GM18951 (cell line): ENCODE results near the gene ZNF622.

Experiments
- POLR2A ChIP-seq: IDR thresholded peaks from 4 replicates; pipeline ENCODE4 v1.6.1; 2011; ENCODE audit warnings: mild to moderate bottlenecking; ENCODE audit not compliant: insufficient read length, insufficient read depth; ENCODE audit errors: extremely low read depth
- in situ Hi-C: fragments of 300-500 bp; cut with MboI; formaldehyde crosslinking; loops from one replicate; pipeline ENCODE4 v1.12.0; 2022; ENCODE audit warnings: low sequenced_read_pairs, mixed read lengths, inconsistent platforms; ENCODE audit not compliant: unreplicated experiment

The ZNF622 gene

DNA sequence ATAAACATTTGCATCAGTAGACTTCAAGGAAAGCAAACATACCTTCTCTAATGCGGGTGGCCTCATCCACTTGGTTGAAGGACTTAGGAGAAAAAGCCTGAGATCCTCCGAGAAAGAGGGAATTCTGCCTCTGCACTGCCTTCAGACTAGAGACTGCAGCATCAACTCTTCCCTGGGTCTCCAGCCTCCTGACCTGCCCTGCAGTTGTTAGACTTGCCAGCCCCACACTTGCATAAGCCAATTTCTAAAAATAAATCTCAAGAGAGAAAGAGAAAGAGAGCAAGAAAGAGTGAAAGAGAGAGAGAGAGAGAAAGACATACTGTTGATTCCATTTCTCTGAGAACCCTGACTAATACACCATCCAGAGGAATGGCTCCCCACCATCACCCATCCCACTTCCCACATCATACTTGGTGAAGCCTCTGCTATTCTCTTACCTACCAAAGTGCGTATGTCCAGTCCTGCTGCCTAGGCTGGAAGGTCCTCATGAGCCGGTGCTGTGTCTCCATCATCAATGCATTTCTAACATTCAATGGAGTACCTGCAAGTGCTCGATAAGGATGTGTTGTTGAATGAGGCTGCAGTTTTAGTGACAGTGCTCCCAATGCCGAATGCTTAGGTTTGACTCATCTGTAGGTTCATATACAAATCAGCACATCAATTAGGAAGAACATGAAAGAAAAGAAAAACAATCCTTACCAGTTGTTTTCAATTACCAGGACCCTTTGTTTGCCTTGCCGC, 35.1 kb downstream of the ZNF622 start:
- TF ChIP-seq POLR2A: no peak
- in situ Hi-C loops: no loop called here

DNA sequence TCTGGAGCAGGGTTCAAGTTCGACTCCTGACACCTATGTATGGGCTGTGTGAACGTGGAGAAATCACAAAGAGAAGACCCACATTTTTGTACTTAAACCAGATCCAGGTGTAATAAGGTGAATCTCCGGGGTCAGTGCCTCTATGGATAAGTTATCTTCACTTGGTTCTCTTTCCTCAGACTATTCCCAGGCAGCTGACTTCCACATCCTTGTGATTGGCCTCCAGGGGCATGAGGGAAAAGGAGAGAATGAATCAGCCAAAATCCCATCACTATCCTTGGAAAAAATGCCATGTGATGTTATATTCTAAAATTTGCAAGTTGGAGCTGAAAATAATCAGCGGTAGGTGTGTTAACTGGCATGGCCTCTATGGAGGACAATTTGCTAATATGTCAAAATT, 37.2 kb downstream of the ZNF622 start:
- no peak for TF ChIP-seq POLR2A
- in situ Hi-C loops: no loop called here

DNA sequence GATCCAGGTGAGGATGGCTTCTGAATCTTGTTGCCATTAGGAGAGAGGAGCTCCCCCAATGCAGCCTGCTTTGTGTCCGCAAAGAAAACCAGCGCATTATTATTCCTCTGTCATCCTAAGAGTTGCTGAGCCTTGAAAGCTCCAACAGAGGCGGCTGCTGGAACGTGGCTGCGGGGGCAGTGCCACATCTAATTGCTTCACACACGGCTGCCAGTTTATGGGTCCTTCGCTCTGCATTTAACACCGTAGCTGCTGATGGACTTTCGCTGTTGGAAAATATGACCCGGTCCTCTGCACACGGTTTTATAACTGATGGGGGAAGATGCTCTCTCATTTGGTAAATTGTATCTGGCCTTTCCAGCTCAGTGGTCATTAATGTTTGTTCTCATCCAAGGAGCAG, 38.0 kb downstream of the ZNF622 start:
- TF ChIP-seq POLR2A: no peak
- in situ Hi-C loops: no loop called here

DNA sequence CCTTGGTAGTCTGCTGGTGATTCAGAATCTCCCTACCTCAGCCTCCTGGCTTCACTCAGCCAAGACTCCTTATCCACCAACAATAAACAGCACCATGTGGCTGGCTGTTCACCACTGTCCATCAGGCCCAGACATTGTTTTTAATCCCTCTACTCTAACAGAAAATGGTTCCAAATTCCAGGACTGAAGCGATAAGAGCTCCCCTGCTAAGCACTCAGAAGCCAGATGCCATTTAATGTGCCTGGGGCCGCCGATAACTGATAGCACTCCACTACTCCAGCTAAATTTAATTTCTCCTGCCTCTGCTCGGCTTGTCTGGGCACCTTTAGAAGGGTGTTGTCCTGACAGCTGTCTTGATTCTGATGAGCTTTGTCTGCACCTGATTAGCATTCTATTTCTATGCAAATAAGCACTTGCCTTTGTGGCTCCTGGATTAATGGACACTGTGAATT, 47.1 kb downstream of the ZNF622 start:
- in situ Hi-C loops: no loop called here
- TF ChIP-seq POLR2A: no peak

DNA sequence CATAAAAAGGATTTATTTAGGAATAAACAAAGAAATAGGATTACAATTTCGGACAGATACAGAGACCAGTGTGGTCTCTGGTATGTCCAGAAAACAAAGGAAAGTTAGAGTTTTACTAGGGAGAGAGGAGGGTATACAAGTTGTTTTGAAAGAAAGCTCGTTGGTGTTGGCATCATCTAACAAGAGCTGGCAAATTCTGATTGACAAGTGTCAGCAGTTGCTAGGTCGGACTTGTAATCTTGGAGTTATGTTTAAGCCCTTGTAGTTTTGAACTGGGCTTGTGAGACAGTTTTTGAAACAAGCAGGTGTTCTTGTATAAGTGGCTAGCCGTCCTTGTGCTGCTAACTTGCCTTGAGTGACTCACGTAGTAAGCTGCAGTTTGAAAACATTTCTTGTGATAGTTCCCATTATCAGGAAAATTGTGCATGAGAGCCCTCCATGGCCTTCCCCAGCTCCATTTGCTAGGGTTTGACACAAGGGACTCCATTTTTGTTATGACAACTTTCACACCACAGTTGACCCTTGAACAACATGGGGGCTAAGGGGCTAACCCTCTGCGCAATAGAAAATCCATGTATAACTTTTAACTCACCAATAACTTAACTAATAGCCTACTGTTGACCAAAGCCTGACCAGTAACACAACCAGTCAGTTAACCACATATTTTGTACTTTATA, 48.1 kb downstream of the ZNF622 start:
- in situ Hi-C loops: no loop called here
- TF ChIP-seq POLR2A: no peak

DNA sequence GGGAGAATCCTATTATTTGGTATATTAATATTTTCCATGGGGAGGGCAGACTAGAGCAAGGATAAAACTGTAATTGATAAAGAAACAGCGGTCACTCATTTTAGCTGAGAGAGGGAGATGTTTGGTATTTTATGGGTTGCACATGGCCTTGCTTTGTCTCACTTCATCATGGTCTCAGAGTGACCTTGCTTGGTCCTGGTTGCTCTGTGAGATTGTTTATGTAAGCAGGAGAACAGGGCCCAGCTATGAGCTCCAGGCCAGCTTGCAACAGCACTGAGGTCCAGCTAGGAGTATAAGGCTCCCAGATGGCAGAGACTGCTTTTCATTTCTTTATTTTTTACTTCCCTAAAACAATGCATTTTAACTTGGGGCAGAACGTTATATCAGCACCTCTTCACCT, 50.7 kb downstream of the ZNF622 start:
- in situ Hi-C loops: no loop called here
- no peak for TF ChIP-seq POLR2A

DNA sequence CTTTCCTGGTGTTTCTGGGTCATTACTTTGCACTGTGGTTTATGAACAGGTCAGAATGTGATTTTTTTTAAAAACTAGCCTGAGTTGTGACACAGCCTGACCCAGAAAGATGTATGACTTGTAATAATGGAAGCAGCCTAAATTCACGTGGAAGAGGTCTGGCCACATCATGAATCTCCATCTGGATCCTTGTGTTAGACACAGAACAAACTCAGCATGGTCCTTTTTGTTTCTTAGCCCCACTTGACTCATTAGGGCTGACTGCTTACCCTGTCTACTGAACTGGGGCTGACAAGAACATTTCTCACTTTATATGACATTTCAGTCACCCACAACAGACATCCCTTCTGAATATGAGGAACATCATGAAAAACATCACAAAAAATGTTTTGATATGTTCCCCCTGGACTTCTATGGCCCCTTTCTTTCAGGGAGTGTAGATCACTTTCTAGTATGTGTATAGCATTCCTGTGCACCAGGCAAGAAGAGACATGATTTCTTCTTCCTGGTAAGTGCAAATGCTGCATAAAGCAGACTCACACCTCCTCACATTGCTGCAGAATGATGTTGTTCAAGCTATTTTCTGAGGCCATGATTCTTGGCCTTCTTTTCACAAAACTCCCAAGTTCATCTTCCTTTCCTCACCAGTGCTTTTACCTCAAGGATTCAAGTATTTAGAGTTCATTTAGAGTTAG, 52.3 kb downstream of the ZNF622 start:
- TF ChIP-seq POLR2A: no peak
- in situ Hi-C loops: no loop called here

DNA sequence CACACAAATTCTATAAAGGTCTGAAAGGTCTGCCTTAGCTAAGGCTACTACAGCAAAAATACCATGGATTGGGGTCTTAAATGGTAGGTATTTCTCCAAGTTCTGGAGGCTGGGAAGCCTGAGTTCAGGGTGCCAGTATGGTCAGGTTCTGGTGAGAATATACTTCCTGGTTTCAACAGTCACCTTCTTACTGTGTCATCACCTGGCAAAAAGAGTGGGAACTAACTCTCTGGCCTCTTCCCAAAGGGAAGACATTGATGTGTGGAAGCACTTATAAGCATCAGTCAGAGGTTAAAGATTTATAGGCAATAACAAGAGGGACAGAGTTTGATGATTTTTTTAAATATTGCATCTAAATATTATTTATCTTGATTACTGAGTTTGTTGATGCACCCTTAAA, 53.0 kb downstream of the ZNF622 start:
- no peak for TF ChIP-seq POLR2A
- in situ Hi-C loops: no loop called here

DNA sequence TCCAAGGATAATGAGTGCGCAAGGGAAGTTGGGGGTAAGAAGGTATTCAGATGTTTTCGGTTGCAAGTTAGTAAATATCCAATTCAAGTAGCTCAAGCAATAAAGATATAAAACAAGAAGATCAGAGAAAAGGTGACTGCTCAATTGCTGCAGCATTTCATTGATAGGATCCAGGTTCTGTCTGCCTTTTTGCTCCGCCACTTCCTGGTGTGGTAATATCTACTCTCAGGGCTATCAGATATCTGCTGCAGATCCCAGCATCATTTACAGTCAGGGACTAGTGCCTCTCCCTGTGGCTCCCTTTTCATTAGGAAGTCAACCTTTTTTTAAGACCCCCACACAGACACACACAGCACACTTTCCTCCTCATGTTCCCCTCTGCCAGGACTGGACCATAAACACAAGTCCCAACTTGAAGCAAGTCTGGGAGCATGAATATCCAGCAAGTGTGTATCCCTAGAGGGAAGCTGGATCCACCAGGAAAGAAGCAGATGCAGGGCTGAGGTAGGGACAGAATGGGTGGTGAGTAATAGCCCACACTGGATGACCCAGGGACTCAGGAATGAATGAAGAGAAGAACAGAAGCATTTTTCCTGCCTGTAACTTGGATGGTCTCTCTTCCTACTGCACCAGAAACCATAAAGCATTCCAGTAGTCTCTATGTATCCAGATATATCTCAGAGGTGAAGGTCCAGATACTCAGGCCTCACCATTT, 53.7 kb downstream of the ZNF622 start:
- no peak for TF ChIP-seq POLR2A
- in situ Hi-C loops: no loop called here

DNA sequence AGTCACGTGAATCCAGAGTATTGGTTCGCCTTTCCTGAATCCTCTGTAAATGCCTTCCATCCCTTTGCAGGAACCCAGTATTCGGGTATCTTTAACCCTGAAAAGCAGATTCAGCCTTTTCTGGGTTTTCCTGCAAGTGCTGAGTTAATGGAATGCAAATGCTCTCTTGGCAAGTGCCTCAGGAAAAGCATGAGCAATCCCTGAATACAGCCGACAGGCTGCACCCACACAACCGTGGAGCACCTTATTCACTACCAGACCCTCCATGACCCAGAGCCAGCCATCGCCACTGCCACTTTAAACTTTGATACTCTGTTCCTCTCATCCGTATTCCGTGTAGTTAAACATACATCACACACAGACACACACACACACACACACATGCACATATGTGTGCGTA, 54.4 kb downstream of the ZNF622 start:
- TF ChIP-seq POLR2A: no peak
- in situ Hi-C loops: no loop called here

DNA sequence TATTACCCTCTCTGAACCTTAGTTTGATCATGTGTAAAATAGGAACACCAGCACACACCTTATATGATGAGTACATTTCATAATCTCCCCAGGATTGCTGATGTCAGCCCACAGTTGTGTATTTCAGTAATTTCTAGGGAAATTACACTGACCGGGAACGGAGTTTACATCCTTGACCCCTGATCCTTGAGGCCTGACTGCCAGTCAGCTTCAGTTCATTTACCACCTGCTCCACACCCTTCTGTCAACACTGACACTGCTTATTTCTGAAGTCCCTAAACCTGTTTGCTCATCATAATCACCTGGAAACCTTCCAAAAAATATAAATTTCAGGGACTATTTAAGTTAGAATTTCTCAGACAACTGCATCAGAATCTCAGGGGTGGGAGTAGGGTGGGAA, 55.3 kb downstream of the ZNF622 start:
- in situ Hi-C loops: no loop called here
- TF ChIP-seq POLR2A: no peak

DNA sequence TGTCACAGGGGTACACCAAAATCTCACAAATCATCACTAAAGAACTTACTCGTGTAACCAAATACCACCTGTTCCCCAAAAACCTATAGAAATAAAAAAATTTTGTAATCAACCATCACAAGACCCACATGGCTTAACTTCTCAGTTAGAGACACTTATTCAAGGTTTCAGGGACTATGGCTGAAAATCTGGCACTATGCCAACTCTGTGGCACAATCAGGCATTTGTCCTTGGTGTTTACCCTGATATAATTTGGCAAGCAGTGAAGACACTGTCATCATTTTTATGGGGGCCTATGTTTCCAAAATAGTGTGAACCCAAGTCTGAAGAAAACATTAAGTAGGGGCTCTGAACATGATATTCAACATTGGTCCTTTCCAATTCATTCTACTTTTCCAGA, 59.0 kb downstream of the ZNF622 start:
- in situ Hi-C loops: no loop called here
- no peak for TF ChIP-seq POLR2A

DNA sequence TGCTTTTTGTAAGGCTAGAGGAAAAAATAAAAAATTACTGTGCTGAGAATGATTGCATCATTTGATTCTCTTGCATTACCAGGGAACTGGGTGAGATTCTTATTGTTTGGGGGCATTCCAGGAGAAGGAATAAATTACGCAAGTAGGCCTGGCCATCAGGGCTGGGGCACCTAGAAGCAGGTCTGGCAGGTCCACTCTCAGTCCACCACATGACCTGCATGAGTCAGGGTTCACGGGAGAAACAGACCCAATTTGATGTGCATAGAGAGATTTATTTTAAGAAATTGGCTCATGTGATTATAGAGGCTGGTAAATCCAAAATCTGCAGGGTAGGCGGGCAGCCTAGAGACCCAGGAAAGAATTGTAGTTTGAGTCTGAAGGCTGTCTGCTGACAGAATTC, 59.6 kb downstream of the ZNF622 start:
- no peak for TF ChIP-seq POLR2A
- in situ Hi-C loops: no loop called here
